Measurements from ENCODE around the gene CAPN13. TPM values are rescaled to one million over a fixed set of nuclear protein-coding genes. Genes with fewer than 3 reads are reported as not detected.

Gene CAPN13
- total and polyA plus RNA-seq, 2 donors (not counting 3 experiments of a cell fraction or from before 2014, with no cell fraction given): not detected

DNA sequence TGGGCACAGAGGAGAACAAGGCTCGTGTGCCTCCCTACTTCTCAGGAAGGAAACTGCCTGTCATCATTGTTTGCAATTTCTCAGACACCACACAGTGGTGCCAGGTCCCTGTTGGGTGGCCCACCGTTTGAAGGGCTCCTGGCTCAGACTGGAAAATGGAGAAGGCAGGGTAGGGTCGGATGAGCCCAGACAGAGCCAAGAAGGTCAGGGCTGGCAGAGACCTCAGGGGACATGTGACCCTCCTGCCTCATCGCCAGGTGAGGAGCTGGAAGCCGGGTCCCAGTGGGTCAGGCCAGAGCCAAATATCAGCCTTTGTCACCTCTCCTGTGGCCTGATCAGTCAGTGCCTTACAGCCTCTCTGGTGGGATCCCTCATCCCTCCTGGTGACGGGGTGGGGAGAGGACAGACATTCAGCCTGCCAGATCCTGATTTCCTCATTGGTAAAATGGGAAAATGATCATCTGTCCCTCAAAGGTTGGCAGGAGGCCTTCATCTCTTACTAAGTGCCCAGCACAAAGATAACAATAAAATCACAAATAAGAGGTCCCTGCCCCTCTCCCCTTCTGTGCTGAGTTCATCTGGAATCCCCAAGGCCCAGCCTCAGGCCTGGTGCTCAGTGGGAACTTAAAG, 117.6 kb downstream of the CAPN13 start:
- Histone ChIP-seq H2AFZ (ENCODE audit: low read depth, low read length) (no peak overlapping the region), H3K27ac (ENCODE audit: insufficient read depth, low read depth, low read length) (no peak overlapping the region), H3K9ac (replicated peaks; ENCODE audit: extremely low read depth, insufficient read depth, low read length) (no peak overlapping the region), H3K4me3 (replicated peaks in 1 of 3; ENCODE audit: insufficient read depth in 1 of 3, low read depth in 1 of 3, low read length in 3 of 3) (no peak overlapping the region), H3K9me3 (replicated peaks; ENCODE audit: control insufficient read depth, insufficient read depth, low read length) (no peaks in the 10 kb centered on the region), H3K79me2 (ENCODE audit: control insufficient read depth, insufficient read depth, low read length) (no peaks in the 10 kb centered on the region), H3K27me3 (ENCODE audit: control insufficient read depth in 2 of 2, insufficient read depth in 2 of 2, low read length in 2 of 2) (no peaks in the 10 kb centered on the region), H3K36me3 (ENCODE audit: control insufficient read depth in 2 of 2, extremely low read depth in 1 of 2, insufficient read depth in 2 of 2, low read length in 2 of 2) (no peaks in the 10 kb centered on the region), H3K4me1 (ENCODE audit: control insufficient read depth, extremely low read depth, insufficient read depth, low read length) (no peaks in the 10 kb centered on the region), H4K20me1 (replicated peaks; ENCODE audit: control insufficient read depth, extremely low read depth, insufficient read depth, low read length) (no peaks in the 10 kb centered on the region), H3K9me1 (replicated peaks; ENCODE audit: control insufficient read depth, extremely low read depth, insufficient read depth, low read length) (no peaks in the 10 kb centered on the region), H3K4me2 (ENCODE audit: insufficient read depth, low read length) (no peak overlapping the region)
- CTCF ChIA-PET: interaction anchor here (1.3 kb wide), 1 partner anchor 16 kb away, joined by 3 read pairs; no protein-coding TSS in a partner anchor
- TF ChIP-seq POLR2AphosphoS5 (IDR thresholded peaks at IDR 0.05; ENCODE audit: insufficient read depth, low read depth, low read length) (no peak), FOS (IDR thresholded peaks at IDR 0.05; ENCODE audit: borderline replicate concordance, insufficient read depth, low read length) (no peak), MYC (IDR thresholded peaks at IDR 0.05; ENCODE audit: low read depth, low read length) (no peak), POLR2A (IDR thresholded peaks at IDR 0.05; ENCODE audit: low read depth, low read length) (no peak)
- BruUV-seq (replicated peaks): no TSS peak
- FAIRE-seq (no peak), DNase-seq (ENCODE audit: low read depth, low spot score) (no peak)
- dilution Hi-C loops (cut with MboI; ENCODE audit: extremely low pct_ligation_motif_present, low sequenced_read_pairs) (no loop called here), intact Hi-C loops (cut with micrococcal nuclease) (no loop called here)
- POLR2A ChIA-PET: no interaction called here

DNA sequence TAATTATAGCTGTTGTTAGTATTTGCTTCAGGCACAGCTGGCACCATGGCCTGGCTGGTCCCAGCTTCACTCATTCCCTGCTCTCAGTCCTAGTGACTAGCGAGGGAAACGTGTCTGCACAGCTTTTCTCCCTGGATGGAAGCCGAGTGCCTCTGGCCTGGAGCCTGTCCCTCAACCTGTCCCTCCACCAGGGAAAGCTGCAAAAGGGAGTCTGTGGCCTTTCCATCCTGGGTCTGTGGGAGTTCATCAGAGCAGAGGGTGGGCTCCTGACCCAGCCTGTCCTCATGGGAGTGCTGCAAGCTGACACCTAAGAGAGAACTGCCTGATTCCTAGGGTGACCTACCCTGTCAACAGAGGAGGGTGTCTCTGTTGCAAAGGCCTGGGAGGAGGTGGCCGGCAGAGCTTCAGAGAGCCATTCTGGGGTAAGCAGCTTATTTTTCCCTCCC, 118.3 kb downstream of the CAPN13 start:
- Histone ChIP-seq H3K36me3 (ENCODE audit: control insufficient read depth in 2 of 2, extremely low read depth in 1 of 2, insufficient read depth in 2 of 2, low read length in 2 of 2) (no peaks in the 10 kb centered on the region), H3K9me3 (replicated peaks; ENCODE audit: control insufficient read depth, insufficient read depth, low read length) (no peaks in the 10 kb centered on the region), H3K79me2 (ENCODE audit: control insufficient read depth, insufficient read depth, low read length) (no peaks in the 10 kb centered on the region), H3K27ac (ENCODE audit: insufficient read depth, low read depth, low read length) (no peak overlapping the region), H3K27me3 (ENCODE audit: control insufficient read depth in 2 of 2, insufficient read depth in 2 of 2, low read length in 2 of 2) (no peaks in the 10 kb centered on the region), H3K9me1 (replicated peaks; ENCODE audit: control insufficient read depth, extremely low read depth, insufficient read depth, low read length) (no peaks in the 10 kb centered on the region), H3K4me3 (replicated peaks in 1 of 3; ENCODE audit: insufficient read depth in 1 of 3, low read depth in 1 of 3, low read length in 3 of 3) (no peak overlapping the region), H3K4me2 (ENCODE audit: insufficient read depth, low read length) (no peak overlapping the region), H3K9ac (replicated peaks; ENCODE audit: extremely low read depth, insufficient read depth, low read length) (no peak overlapping the region), H2AFZ (ENCODE audit: low read depth, low read length) (no peak overlapping the region), H3K4me1 (ENCODE audit: control insufficient read depth, extremely low read depth, insufficient read depth, low read length) (no peaks in the 10 kb centered on the region), H4K20me1 (replicated peaks; ENCODE audit: control insufficient read depth, extremely low read depth, insufficient read depth, low read length) (no peaks in the 10 kb centered on the region)
- BruUV-seq (replicated peaks): no TSS peak
- intact Hi-C loops (cut with micrococcal nuclease) (no loop called here), dilution Hi-C loops (cut with MboI; ENCODE audit: extremely low pct_ligation_motif_present, low sequenced_read_pairs) (no loop called here)
- FAIRE-seq (no peak), DNase-seq (ENCODE audit: low read depth, low spot score) (no peak)
- ChIA-PET POLR2A (no interaction called here), CTCF (interaction anchor here (1.3 kb wide), 1 partner anchor 16 kb away, joined by 3 read pairs; no protein-coding TSS in a partner anchor)
- TF ChIP-seq POLR2A (IDR thresholded peaks at IDR 0.05; ENCODE audit: low read depth, low read length): no peak
- no peak for TF ChIP-seq EZH2 (IDR thresholded peaks at IDR 0.05; ENCODE audit: borderline replicate concordance, low read depth, low read length, severe bottlenecking)
- no peak for TF ChIP-seq POLR2AphosphoS5 (IDR thresholded peaks at IDR 0.05; ENCODE audit: insufficient read depth, low read depth, low read length)
- TF ChIP-seq MYC (IDR thresholded peaks at IDR 0.05; ENCODE audit: low read depth, low read length): no peak
- TF ChIP-seq, protein P1, sequence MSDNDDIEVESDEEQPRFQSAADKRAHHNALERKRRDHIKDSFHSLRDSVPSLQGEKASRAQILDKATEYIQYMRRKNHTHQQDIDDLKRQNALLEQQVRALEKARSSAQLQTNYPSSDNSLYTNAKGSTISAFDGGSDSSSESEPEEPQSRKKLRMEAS (IDR thresholded peaks at IDR 0.05; ENCODE audit: insufficient read depth, insufficient read length): no peak
- TF ChIP-seq FOS (IDR thresholded peaks at IDR 0.05; ENCODE audit: borderline replicate concordance, insufficient read depth, low read length): no peak
- no peak for TF ChIP-seq GATA2 (IDR thresholded peaks at IDR 0.05; ENCODE audit: insufficient read depth, insufficient read length, low read depth, low read length)
- TF ChIP-seq JUN (IDR thresholded peaks at IDR 0.05; ENCODE audit: borderline replicate concordance, insufficient read depth, insufficient read length, low read depth): no peak
- TF ChIP-seq, protein P2, sequence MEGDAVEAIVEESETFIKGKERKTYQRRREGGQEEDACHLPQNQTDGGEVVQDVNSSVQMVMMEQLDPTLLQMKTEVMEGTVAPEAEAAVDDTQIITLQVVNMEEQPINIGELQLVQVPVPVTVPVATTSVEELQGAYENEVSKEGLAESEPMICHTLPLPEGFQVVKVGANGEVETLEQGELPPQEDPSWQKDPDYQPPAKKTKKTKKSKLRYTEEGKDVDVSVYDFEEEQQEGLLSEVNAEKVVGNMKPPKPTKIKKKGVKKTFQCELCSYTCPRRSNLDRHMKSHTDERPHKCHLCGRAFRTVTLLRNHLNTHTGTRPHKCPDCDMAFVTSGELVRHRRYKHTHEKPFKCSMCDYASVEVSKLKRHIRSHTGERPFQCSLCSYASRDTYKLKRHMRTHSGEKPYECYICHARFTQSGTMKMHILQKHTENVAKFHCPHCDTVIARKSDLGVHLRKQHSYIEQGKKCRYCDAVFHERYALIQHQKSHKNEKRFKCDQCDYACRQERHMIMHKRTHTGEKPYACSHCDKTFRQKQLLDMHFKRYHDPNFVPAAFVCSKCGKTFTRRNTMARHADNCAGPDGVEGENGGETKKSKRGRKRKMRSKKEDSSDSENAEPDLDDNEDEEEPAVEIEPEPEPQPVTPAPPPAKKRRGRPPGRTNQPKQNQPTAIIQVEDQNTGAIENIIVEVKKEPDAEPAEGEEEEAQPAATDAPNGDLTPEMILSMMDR (IDR thresholded peaks at IDR 0.05; ENCODE audit: extremely low read depth in 1 of 2, insufficient read depth in 1 of 2, low read depth in 1 of 2, low read length in 2 of 2): no peak

Data from endothelial cell of umbilical vein (primary cell).